Measurements from ENCODE around the gene ABHD2.

Gene ABHD2

DNA sequence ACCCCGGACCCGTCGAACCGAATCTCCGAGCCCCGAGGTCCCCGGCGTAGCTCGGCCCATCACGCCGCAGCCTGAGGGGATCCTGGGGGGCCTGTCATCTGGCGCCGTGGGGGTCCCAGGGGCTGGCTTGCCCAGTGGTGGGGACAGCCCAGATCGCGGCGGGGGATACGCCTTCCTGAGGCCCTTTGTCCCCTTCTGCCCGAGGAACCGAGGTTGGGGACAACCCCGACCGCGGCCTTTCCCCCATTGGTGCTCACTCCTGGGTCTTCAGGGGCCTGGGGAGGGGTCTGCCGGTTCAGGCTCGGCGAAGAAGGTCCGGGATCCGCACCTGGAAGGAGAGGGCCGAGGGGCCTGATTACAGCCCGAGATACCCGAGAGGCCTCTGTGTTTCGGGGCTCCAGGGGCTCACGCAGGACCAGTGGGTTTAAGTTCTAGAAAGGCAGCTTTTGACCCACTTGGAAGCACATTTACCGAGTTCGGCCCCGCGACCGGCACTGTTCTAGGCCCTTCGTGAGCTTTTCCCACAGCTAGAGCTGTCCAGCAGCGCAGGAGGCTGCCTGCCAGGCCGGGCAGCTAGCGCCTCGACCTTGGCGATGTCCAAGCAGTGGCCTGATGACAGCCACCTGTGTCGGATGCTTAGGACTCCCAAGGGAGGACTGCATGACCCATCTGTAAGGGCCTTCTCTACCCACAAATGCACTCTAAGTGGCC is 504 bp downstream of the ABHD2 start:
- Histone ChIP-seq H3K9ac (ENCODE audit: low read length) (peak overlapping the region; percentile 84), H3K4me2 (ENCODE audit: low read length) (peak overlapping the region; percentile 75), H3K36me3 (ENCODE audit: insufficient read depth, low read length) (no peaks in the 10 kb centered on the region; the same call in 1 of the 2 replicates), H3F3A (ENCODE audit: insufficient read depth, low read length) (0 out of 2 replicates have a peak, but pooled peaks cover 5% of the 10 kb centered on the region), H3K9me2 (ENCODE audit: low read depth, low read length) (no peaks in the 10 kb centered on the region), H3K27me3 (ENCODE audit: insufficient read depth, low read length) (no peaks in the 10 kb centered on the region), H3K27ac (ENCODE audit: low read depth, low read length, poor library complexity, severe bottlenecking) (peak overlapping the region; percentile 78), H3K4me3 (ENCODE audit: low read depth, low read length, poor library complexity, severe bottlenecking) (peak overlapping the region; percentile 97), H3K9me3 (ENCODE audit: low read length) (no peaks in the 10 kb centered on the region), H4K20me1 (ENCODE audit: insufficient read depth, low read length) (no peaks in the 10 kb centered on the region), H2AFZ (ENCODE audit: low read length) (no peak overlapping the region), H3K4me1 (ENCODE audit: insufficient read depth, low read length, severe bottlenecking) (peaks cover 51% of the 10 kb centered on the region), H3K79me2 (ENCODE audit: insufficient read depth, low read length) (0 out of 2 replicates have a peak, but pooled peaks cover 4% of the 10 kb centered on the region)
- TF ChIP-seq, protein P1, sequence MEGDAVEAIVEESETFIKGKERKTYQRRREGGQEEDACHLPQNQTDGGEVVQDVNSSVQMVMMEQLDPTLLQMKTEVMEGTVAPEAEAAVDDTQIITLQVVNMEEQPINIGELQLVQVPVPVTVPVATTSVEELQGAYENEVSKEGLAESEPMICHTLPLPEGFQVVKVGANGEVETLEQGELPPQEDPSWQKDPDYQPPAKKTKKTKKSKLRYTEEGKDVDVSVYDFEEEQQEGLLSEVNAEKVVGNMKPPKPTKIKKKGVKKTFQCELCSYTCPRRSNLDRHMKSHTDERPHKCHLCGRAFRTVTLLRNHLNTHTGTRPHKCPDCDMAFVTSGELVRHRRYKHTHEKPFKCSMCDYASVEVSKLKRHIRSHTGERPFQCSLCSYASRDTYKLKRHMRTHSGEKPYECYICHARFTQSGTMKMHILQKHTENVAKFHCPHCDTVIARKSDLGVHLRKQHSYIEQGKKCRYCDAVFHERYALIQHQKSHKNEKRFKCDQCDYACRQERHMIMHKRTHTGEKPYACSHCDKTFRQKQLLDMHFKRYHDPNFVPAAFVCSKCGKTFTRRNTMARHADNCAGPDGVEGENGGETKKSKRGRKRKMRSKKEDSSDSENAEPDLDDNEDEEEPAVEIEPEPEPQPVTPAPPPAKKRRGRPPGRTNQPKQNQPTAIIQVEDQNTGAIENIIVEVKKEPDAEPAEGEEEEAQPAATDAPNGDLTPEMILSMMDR (IDR thresholded peaks at IDR 0.05; ENCODE audit: low read length) = no peak
- TF ChIP-seq EZH2 (IDR thresholded peaks at IDR 0.05; ENCODE audit: borderline replicate concordance, low read length) = no peak

DNA sequence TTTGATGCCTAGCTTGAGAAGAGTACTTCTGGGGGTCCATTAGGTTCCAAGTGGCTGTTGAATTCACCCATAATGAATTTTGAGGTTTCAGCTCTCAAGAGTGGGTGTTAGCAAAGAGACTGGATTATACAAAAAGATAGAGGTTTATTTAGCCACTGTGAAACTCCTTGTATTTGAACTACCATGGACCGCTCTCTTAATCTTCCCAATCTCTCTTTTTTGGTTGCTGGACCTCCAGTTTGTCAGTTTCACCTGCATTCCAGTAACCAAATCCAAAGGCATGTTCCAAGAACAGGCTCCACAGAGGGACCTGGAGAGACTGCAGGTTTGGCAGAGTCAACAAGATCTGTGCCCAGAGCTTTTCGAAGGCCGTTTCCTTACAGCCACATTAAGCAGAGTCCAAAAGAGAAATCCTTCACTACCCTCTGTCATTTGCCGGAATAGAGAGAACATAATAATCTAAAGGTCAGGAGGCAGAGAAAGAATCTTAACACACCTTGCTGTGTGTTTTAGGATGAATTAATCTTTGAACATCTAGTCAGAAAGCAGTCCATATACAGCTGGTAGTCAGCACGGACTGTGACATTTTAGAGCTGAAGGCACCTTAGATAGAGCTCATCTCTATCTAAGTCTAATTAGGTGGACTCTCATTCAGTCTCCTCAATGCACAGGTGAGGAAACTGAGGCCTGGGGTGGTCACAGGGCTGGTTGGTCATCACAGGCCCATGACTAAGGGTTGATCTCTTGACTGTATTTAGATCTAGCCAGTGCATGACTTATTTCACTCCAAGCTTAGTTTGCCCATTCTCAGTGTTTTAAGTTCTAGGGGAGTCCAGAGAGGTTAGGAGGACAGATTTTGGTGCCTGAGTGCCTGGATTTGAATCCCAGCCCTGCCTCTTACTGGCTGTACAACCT is 1.3 kb downstream of the ABHD2 start:
- peak overlapping the region; percentile 78 for H3K27ac ChIP-seq (ENCODE audit: low read depth, low read length, poor library complexity, severe bottlenecking)
- no peaks in the 10 kb centered on the region for H3K9me2 ChIP-seq (ENCODE audit: low read depth, low read length)
- peak overlapping the region; percentile 97 for H3K4me3 ChIP-seq (ENCODE audit: low read depth, low read length, poor library complexity, severe bottlenecking)
- H3K4me2 ChIP-seq (ENCODE audit: low read length) = peak overlapping the region; percentile 75
- no peak overlapping the region for H2AFZ ChIP-seq (ENCODE audit: low read length)
- H3K36me3 ChIP-seq (ENCODE audit: insufficient read depth, low read length) = peaks cover 3% of the 10 kb centered on the region; the same call in 1 of the 2 replicates
- H4K20me1 ChIP-seq (ENCODE audit: insufficient read depth, low read length) = no peaks in the 10 kb centered on the region
- H3K9me3 ChIP-seq (ENCODE audit: low read length) = no peaks in the 10 kb centered on the region
- no peaks in the 10 kb centered on the region for H3K27me3 ChIP-seq (ENCODE audit: insufficient read depth, low read length)
- peaks cover 51% of the 10 kb centered on the region for H3K4me1 ChIP-seq (ENCODE audit: insufficient read depth, low read length, severe bottlenecking)
- H3K9ac ChIP-seq (ENCODE audit: low read length) = peak overlapping the region; percentile 84
- H3K79me2 ChIP-seq (ENCODE audit: insufficient read depth, low read length) = 0 out of 2 replicates have a peak, but pooled peaks cover 4% of the 10 kb centered on the region
- H3F3A ChIP-seq (ENCODE audit: insufficient read depth, low read length) = 0 out of 2 replicates have a peak, but pooled peaks cover 5% of the 10 kb centered on the region
- no peak for TF ChIP-seq EZH2 (IDR thresholded peaks at IDR 0.05; ENCODE audit: borderline replicate concordance, low read length)
- TF ChIP-seq, protein P1 (IDR thresholded peaks at IDR 0.05; ENCODE audit: low read length) = no peak

GRCh38 chr15:89090791-89091626 is 2.8 kb downstream of the ABHD2 start:
- Histone ChIP-seq H3K9me2 (ENCODE audit: low read depth, low read length) (no peaks in the 10 kb centered on the region), H3K4me3 (ENCODE audit: low read depth, low read length, poor library complexity, severe bottlenecking) (peak overlapping the region; percentile 56), H3K4me2 (ENCODE audit: low read length) (peak overlapping the region; percentile 75), H3K27ac (ENCODE audit: low read depth, low read length, poor library complexity, severe bottlenecking) (peak overlapping the region; percentile 78), H3K9ac (ENCODE audit: low read length) (peak overlapping the region; percentile 68), H3F3A (ENCODE audit: insufficient read depth, low read length) (0 out of 2 replicates have a peak, but pooled peaks cover 5% of the 10 kb centered on the region), H3K4me1 (ENCODE audit: insufficient read depth, low read length, severe bottlenecking) (peaks cover 51% of the 10 kb centered on the region), H3K27me3 (ENCODE audit: insufficient read depth, low read length) (no peaks in the 10 kb centered on the region), H3K79me2 (ENCODE audit: insufficient read depth, low read length) (0 out of 2 replicates have a peak, but pooled peaks cover 4% of the 10 kb centered on the region), H3K36me3 (ENCODE audit: insufficient read depth, low read length) (peaks cover 11% of the 10 kb centered on the region; the same call in 1 of the 2 replicates), H4K20me1 (ENCODE audit: insufficient read depth, low read length) (no peaks in the 10 kb centered on the region), H3K9me3 (ENCODE audit: low read length) (no peaks in the 10 kb centered on the region), H2AFZ (ENCODE audit: low read length) (no peak overlapping the region)
- TF ChIP-seq, protein P1 (IDR thresholded peaks at IDR 0.05; ENCODE audit: low read length) = peak; percentile 16; the same call in 1 of the 2 replicates
- no peak for TF ChIP-seq EZH2 (IDR thresholded peaks at IDR 0.05; ENCODE audit: borderline replicate concordance, low read length)

Data from OCI-LY1 (cell line).